KOPT-K1 (cell line): ENCODE data around the gene MSI2.

Experiments used
- H3K27ac ChIP-seq: fragments of 200-600 bp; sonication (generic); 2 replicates; pipeline ENCODE4 v1.5.1; 2016; ENCODE audit warnings: antibody characterized with exemption, mild to moderate bottlenecking, low read depth, low read length; ENCODE audit not compliant: poor library complexity, severe bottlenecking
- H3K36me3 ChIP-seq: fragments of 200-600 bp; sonication (generic); 2 replicates; pipeline ENCODE4 v1.5.1; 2017; ENCODE audit warnings: antibody characterized with exemption, mild to moderate bottlenecking, low read length, moderate library complexity; ENCODE audit not compliant: insufficient read depth
- H3K9me3 ChIP-seq: fragments of 200-600 bp; sonication (generic); 2 replicates; pipeline ENCODE4 v1.5.1; 2017; ENCODE audit warnings: antibody characterized with exemption, low read length, mild to moderate bottlenecking; ENCODE audit not compliant: insufficient read depth, poor library complexity, severe bottlenecking

Gene MSI2

GRCh38 chr17:57691939-57692338 lies 435.6 kb downstream of the MSI2 start:
- Histone ChIP-seq H3K27ac (no peak overlapping the region), H3K36me3 (no peaks in the 10 kb centered on the region), H3K9me3 (peaks cover 18% of the 10 kb centered on the region)

- Histone ChIP-seq H3K36me3 (no peaks in the 10 kb centered on the region), H3K9me3 (peaks cover 18% of the 10 kb centered on the region), H3K27ac (peak overlapping the region; percentile 41)
Observed at GRCh38 chr17:57692770-57693169, 436.4 kb downstream of the MSI2 start.

GRCh38 chr17:57694051-57694450 lies 437.7 kb downstream of the MSI2 start:
- H3K27ac ChIP-seq, result no peak overlapping the region
- no peaks in the 10 kb centered on the region for H3K36me3 ChIP-seq
- peaks cover 18% of the 10 kb centered on the region for H3K9me3 ChIP-seq

GRCh38 chr17:57696050-57696449 lies 439.7 kb downstream of the MSI2 start:
- Histone ChIP-seq H3K36me3 (no peaks in the 10 kb centered on the region), H3K27ac (no peak overlapping the region), H3K9me3 (peaks cover 18% of the 10 kb centered on the region)

GRCh38 chr17:57697197-57697596 lies 440.9 kb downstream of the MSI2 start:
- Histone ChIP-seq H3K36me3 (no peaks in the 10 kb centered on the region), H3K27ac (no peak overlapping the region), H3K9me3 (peaks cover 9% of the 10 kb centered on the region)

GRCh38 chr17:57697891-57698711 lies 441.8 kb downstream of the MSI2 start:
- Histone ChIP-seq H3K27ac (no peak overlapping the region), H3K36me3 (no peaks in the 10 kb centered on the region), H3K9me3 (peaks cover 9% of the 10 kb centered on the region)

- H3K9me3 ChIP-seq, result no peaks in the 10 kb centered on the region
- H3K36me3 ChIP-seq, result no peaks in the 10 kb centered on the region
- no peak overlapping the region for H3K27ac ChIP-seq
Observed at GRCh38 chr17:57699751-57700219, 443.5 kb downstream of the MSI2 start.

GRCh38 chr17:57701124-57701523 lies 444.8 kb downstream of the MSI2 start:
- H3K9me3 ChIP-seq, result no peaks in the 10 kb centered on the region
- no peak overlapping the region for H3K27ac ChIP-seq
- H3K36me3 ChIP-seq, result no peaks in the 10 kb centered on the region

- no peak overlapping the region for H3K27ac ChIP-seq
- H3K36me3 ChIP-seq, result no peaks in the 10 kb centered on the region
- no peaks in the 10 kb centered on the region for H3K9me3 ChIP-seq
Observed at GRCh38 chr17:57703273-57703672, 446.9 kb downstream of the MSI2 start.

- H3K9me3 ChIP-seq, result no peaks in the 10 kb centered on the region
- H3K36me3 ChIP-seq, result no peaks in the 10 kb centered on the region
- H3K27ac ChIP-seq, result no peak overlapping the region
Observed at GRCh38 chr17:57704448-57704847, 448.1 kb downstream of the MSI2 start.

GRCh38 chr17:57705921-57706695 lies 449.8 kb downstream of the MSI2 start:
- Histone ChIP-seq H3K27ac (no peak overlapping the region), H3K36me3 (no peaks in the 10 kb centered on the region), H3K9me3 (no peaks in the 10 kb centered on the region)

GRCh38 chr17:57706761-57707160 lies 450.4 kb downstream of the MSI2 start:
- Histone ChIP-seq H3K9me3 (no peaks in the 10 kb centered on the region), H3K27ac (no peak overlapping the region), H3K36me3 (no peaks in the 10 kb centered on the region)

GRCh38 chr17:57707892-57708291 lies 451.6 kb downstream of the MSI2 start:
- no peak overlapping the region for H3K27ac ChIP-seq

GRCh38 chr17:57708410-57708809 lies 452.1 kb downstream of the MSI2 start:
- no peak overlapping the region for H3K27ac ChIP-seq
- H3K9me3 ChIP-seq, result no peaks in the 10 kb centered on the region
- H3K36me3 ChIP-seq, result no peaks in the 10 kb centered on the region

More at GRCh38 chr17:57707892-57708291, 451.6 kb downstream of the MSI2 start:
- Histone ChIP-seq H3K36me3 (no peaks in the 10 kb centered on the region), H3K9me3 (no peaks in the 10 kb centered on the region)

GRCh38 chr17:57713140-57713539 lies 456.8 kb downstream of the MSI2 start:
- no peaks in the 10 kb centered on the region for H3K9me3 ChIP-seq
- H3K27ac ChIP-seq, result no peak overlapping the region
- no peaks in the 10 kb centered on the region for H3K36me3 ChIP-seq
